ENCODE results near the gene MED13L. TPM values are rescaled to one million over a fixed set of nuclear protein-coding genes. Genes with fewer than 3 reads are reported as not detected.

The MED13L gene
- total RNA-seq, 1 donor from 2014 or later: 39.8 TPM

GRCh38 chr12:115975411-115975810 lies 302.1 kb downstream of the MED13L start:
- no peak for TF ChIP-seq CTCF (IDR thresholded peaks at IDR 0.05; ENCODE audit: insufficient read depth, low read length, severe bottlenecking)
- no peak overlapping the region for H3K4me3 ChIP-seq (ENCODE audit: low read depth, low read length)
- H3K36me3 ChIP-seq (ENCODE audit: control insufficient read depth, insufficient read depth, low read length): peaks cover 5% of the 10 kb centered on the region
- FAIRE-seq (no peak), DNase-seq (ENCODE audit: low read depth) (no peak)
- H3K27me3 ChIP-seq (ENCODE audit: control insufficient read depth, insufficient read depth, low read length): no peaks in the 10 kb centered on the region

- H3K36me3 ChIP-seq (ENCODE audit: control insufficient read depth, insufficient read depth, low read length): peaks cover 3% of the 10 kb centered on the region
- TF ChIP-seq CTCF (IDR thresholded peaks at IDR 0.05; ENCODE audit: insufficient read depth, low read length, severe bottlenecking): no peak
- H3K27me3 ChIP-seq (ENCODE audit: control insufficient read depth, insufficient read depth, low read length): no peaks in the 10 kb centered on the region
- H3K4me3 ChIP-seq (ENCODE audit: low read depth, low read length): no peak overlapping the region
- FAIRE-seq (no peak), DNase-seq (ENCODE audit: low read depth) (no peak)
Observed at GRCh38 chr12:115973968-115974724, 303.3 kb downstream of the MED13L start.

GRCh38 chr12:115973066-115973465 lies 304.4 kb downstream of the MED13L start:
- FAIRE-seq: no peak
- peaks cover 4% of the 10 kb centered on the region for H3K36me3 ChIP-seq (ENCODE audit: control insufficient read depth, insufficient read depth, low read length)
- TF ChIP-seq CTCF (IDR thresholded peaks at IDR 0.05; ENCODE audit: insufficient read depth, low read length, severe bottlenecking): no peak

DNA sequence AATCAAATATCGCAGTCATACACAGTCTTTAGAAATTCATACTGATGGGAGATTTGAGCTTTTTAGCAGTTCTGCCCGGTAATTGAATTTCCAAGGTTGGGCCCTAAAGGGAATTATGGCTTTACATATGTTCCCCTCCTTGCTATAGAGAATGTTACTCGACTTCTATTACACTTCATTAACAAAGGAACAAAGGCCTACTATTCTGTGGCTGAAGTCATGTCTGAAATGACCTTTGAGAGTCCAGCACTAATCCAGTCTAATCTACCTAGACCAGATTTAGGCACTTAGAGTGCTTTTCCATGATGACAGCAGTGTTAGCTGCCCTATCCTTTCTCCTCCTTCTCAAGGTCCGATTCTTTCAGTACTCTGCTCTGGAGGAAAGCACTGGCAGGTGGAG lies 305.3 kb downstream of the MED13L start:
- TF ChIP-seq CTCF (IDR thresholded peaks at IDR 0.05; ENCODE audit: insufficient read depth, low read length, severe bottlenecking): no peak
- H3K36me3 ChIP-seq (ENCODE audit: control insufficient read depth, insufficient read depth, low read length): peaks cover 2% of the 10 kb centered on the region
- DNase-seq (ENCODE audit: low read depth): no peak
- H3K4me3 ChIP-seq (ENCODE audit: low read depth, low read length): no peak overlapping the region
- no peaks in the 10 kb centered on the region for H3K27me3 ChIP-seq (ENCODE audit: control insufficient read depth, insufficient read depth, low read length)
- no peak for FAIRE-seq

More at GRCh38 chr12:115973066-115973465, 304.4 kb downstream of the MED13L start:
- DNase-seq (ENCODE audit: low read depth): no peak
- Histone ChIP-seq H3K4me3 (ENCODE audit: low read depth, low read length) (no peak overlapping the region), H3K27me3 (ENCODE audit: control insufficient read depth, insufficient read depth, low read length) (no peaks in the 10 kb centered on the region)

- no peaks in the 10 kb centered on the region for H3K27me3 ChIP-seq (ENCODE audit: control insufficient read depth, insufficient read depth, low read length)
- FAIRE-seq (no peak), DNase-seq (ENCODE audit: low read depth) (no peak)
- no peak overlapping the region for H3K4me3 ChIP-seq (ENCODE audit: low read depth, low read length)
- TF ChIP-seq CTCF (IDR thresholded peaks at IDR 0.05; ENCODE audit: insufficient read depth, low read length, severe bottlenecking): no peak
- peaks cover 7% of the 10 kb centered on the region for H3K36me3 ChIP-seq (ENCODE audit: control insufficient read depth, insufficient read depth, low read length)
Observed at GRCh38 chr12:115968211-115968610, 309.3 kb downstream of the MED13L start.

DNA sequence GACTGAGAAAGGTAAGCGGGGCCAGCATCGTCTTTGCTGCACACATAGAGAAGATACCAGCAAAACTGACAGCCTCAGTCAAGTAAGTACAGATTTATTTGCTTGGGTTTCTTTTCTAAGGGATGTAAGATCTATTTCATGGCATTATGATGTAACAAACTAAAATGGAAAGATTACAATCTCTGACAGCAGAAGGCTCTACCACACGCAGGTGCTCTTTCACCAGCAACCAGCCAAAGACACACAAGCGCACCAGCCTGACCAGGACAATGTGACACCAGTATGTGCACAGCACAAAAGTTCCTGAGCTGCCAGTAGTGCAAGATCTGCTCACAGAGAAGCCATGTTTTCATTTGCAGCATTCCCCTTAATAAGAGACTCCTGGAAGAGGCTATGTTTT lies 311.1 kb downstream of the MED13L start:
- Histone ChIP-seq H3K27me3 (ENCODE audit: control insufficient read depth, insufficient read depth, low read length) (no peaks in the 10 kb centered on the region), H3K36me3 (ENCODE audit: control insufficient read depth, insufficient read depth, low read length) (peaks cover 11% of the 10 kb centered on the region), H3K4me3 (ENCODE audit: low read depth, low read length) (no peak overlapping the region)
- DNase-seq (ENCODE audit: low read depth) (no peak), FAIRE-seq (no peak)
- no peak for TF ChIP-seq CTCF (IDR thresholded peaks at IDR 0.05; ENCODE audit: insufficient read depth, low read length, severe bottlenecking)

All from bronchial epithelial cell (primary cell).